Measurements from ENCODE around the gene TENT4B. TPM values are rescaled to one million over a fixed set of nuclear protein-coding genes. Genes with fewer than 3 reads are reported as not detected.

The TENT4B gene
- total RNA-seq, 1 donor from 2014 or later: 15.2 TPM

DNA sequence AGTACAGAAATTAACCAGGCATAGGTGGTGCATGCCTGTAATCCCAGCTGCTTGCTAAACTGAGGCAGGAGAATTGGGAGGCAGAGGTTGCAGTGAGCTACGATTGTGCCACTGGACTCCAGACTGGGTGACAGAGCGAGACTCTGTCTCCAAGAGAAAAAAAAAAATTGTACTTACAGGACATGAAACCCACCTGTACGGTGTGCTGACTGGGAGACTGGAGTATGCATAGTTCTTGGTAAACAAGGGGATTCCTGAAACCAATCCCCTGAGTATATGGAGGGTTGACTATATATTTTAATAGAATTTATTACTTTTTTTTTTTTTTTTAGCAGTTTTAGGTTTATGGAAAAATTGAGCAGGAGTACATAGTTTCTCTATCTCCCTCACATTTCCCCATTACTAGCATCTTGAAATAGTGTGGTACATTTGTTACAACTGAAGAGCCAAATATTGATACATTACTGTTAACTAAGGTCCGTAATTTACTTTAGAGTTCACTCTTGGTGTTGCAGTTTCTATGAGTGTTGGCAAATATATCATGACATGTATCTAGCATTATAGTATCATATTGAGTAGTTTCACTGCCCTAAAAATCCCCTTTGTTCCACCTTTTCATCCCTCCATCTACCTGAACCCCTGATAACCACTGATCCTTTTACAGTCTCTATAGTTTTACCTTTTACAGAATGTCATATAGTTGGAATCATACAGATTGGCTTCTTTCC is 19.3 kb downstream of the TENT4B start:
- Histone ChIP-seq H3K4me3 (no peak overlapping the region), H4K20me1 (ENCODE audit: low read depth) (peaks cover 8% of the 10 kb centered on the region), H3K27me3 (no peaks in the 10 kb centered on the region), H2AFZ (replicated peaks) (no peak overlapping the region), H3K27ac (no peak overlapping the region), H3F3A (ENCODE audit: low read depth) (no peaks in the 10 kb centered on the region), H3K36me3 (no peaks in the 10 kb centered on the region), H3K79me2 (ENCODE audit: low read depth) (peaks cover 84% of the 10 kb centered on the region), H3K9ac (no peak overlapping the region), H3K4me2 (no peak overlapping the region), H3K4me1 (peaks cover 6% of the 10 kb centered on the region), H3K9me3 (ENCODE audit: low read depth) (no peaks in the 10 kb centered on the region)
- Mint-ChIP-seq H3K9me3 (peaks cover 3% of the 10 kb centered on the region), H3K27ac (no peak overlapping the region), H3K27me3 (ENCODE audit: insufficient read depth, low read depth) (no peaks in the 10 kb centered on the region), H3K4me3 (no peak overlapping the region), H3K4me1 (peaks cover 6% of the 10 kb centered on the region), H3K36me3 (peaks cover 14% of the 10 kb centered on the region)
- TF ChIP-seq, protein P1, sequence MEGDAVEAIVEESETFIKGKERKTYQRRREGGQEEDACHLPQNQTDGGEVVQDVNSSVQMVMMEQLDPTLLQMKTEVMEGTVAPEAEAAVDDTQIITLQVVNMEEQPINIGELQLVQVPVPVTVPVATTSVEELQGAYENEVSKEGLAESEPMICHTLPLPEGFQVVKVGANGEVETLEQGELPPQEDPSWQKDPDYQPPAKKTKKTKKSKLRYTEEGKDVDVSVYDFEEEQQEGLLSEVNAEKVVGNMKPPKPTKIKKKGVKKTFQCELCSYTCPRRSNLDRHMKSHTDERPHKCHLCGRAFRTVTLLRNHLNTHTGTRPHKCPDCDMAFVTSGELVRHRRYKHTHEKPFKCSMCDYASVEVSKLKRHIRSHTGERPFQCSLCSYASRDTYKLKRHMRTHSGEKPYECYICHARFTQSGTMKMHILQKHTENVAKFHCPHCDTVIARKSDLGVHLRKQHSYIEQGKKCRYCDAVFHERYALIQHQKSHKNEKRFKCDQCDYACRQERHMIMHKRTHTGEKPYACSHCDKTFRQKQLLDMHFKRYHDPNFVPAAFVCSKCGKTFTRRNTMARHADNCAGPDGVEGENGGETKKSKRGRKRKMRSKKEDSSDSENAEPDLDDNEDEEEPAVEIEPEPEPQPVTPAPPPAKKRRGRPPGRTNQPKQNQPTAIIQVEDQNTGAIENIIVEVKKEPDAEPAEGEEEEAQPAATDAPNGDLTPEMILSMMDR (IDR thresholded peaks at IDR 0.05): no peak
- TF ChIP-seq EZH2phosphoT487 (IDR thresholded peaks at IDR 0.05): no peak
- TF ChIP-seq EZH2 (IDR thresholded peaks at IDR 0.05): no peak
- no peak for DNase-seq (ENCODE audit: low spot score)

DNA sequence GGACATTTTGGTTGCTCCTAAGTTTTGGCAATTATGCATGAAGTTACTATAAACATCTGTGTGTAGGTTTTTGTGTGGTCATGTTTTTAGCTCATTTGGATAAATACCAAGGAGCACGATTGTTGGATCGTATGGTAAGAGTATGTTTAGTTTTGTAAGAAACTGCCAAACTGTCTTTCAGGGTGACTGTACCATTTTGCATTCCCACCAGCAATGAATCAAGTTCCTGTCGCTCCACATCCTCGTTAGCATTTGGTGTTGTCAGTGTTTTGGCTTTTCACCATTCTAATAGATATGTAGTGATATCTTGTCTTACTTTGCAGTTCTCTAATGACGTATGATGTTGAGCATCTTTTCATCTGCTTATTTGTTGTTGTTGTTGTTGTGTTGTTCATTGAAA is 20.2 kb downstream of the TENT4B start:
- H3K27me3 ChIP-seq: no peaks in the 10 kb centered on the region
- peaks cover 91% of the 10 kb centered on the region for H3K79me2 ChIP-seq (ENCODE audit: low read depth)
- H3K4me3 ChIP-seq: no peak overlapping the region
- Mint-ChIP-seq H3K36me3 (peaks cover 14% of the 10 kb centered on the region), H3K27ac (no peak overlapping the region), H3K4me3 (no peak overlapping the region), H3K4me1 (peaks cover 3% of the 10 kb centered on the region), H3K27me3 (ENCODE audit: insufficient read depth, low read depth) (no peaks in the 10 kb centered on the region), H3K9me3 (peaks cover 5% of the 10 kb centered on the region)
- H2AFZ ChIP-seq (replicated peaks): no peak overlapping the region
- no peak overlapping the region for H3K4me2 ChIP-seq
- H3K36me3 ChIP-seq: no peaks in the 10 kb centered on the region
- peaks cover 8% of the 10 kb centered on the region for H4K20me1 ChIP-seq (ENCODE audit: low read depth)
- DNase-seq (ENCODE audit: low spot score): no peak
- no peak overlapping the region for H3K9ac ChIP-seq
- H3F3A ChIP-seq (ENCODE audit: low read depth): no peaks in the 10 kb centered on the region
- no peak overlapping the region for H3K27ac ChIP-seq
- H3K9me3 ChIP-seq (ENCODE audit: low read depth): no peaks in the 10 kb centered on the region
- TF ChIP-seq EZH2 (IDR thresholded peaks at IDR 0.05): no peak
- TF ChIP-seq, protein P1 (IDR thresholded peaks at IDR 0.05): no peak
- no peak for TF ChIP-seq EZH2phosphoT487 (IDR thresholded peaks at IDR 0.05)
- peaks cover 6% of the 10 kb centered on the region for H3K4me1 ChIP-seq

- no peaks in the 10 kb centered on the region for H3K9me3 ChIP-seq (ENCODE audit: low read depth)
- Mint-ChIP-seq H3K27ac (no peak overlapping the region), H3K4me1 (no peaks in the 10 kb centered on the region), H3K9me3 (peaks cover 5% of the 10 kb centered on the region), H3K4me3 (no peak overlapping the region), H3K36me3 (peaks cover 12% of the 10 kb centered on the region), H3K27me3 (ENCODE audit: insufficient read depth, low read depth) (no peaks in the 10 kb centered on the region)
- peaks cover 60% of the 10 kb centered on the region for H3K79me2 ChIP-seq (ENCODE audit: low read depth)
- no peak overlapping the region for H3K9ac ChIP-seq
- no peak overlapping the region for H3K4me2 ChIP-seq
- H3K4me3 ChIP-seq: no peak overlapping the region
- TF ChIP-seq EZH2 (IDR thresholded peaks at IDR 0.05) (no peak), EZH2phosphoT487 (IDR thresholded peaks at IDR 0.05) (no peak)
- TF ChIP-seq, protein P1 (IDR thresholded peaks at IDR 0.05): no peak
- H3K36me3 ChIP-seq: no peaks in the 10 kb centered on the region
- no peaks in the 10 kb centered on the region for H3K27me3 ChIP-seq
- DNase-seq (ENCODE audit: low spot score): no peak
- no peaks in the 10 kb centered on the region for H3K4me1 ChIP-seq
- H2AFZ ChIP-seq (replicated peaks): no peak overlapping the region
- peaks cover 11% of the 10 kb centered on the region for H4K20me1 ChIP-seq (ENCODE audit: low read depth)
- no peaks in the 10 kb centered on the region for H3F3A ChIP-seq (ENCODE audit: low read depth)
- no peak overlapping the region for H3K27ac ChIP-seq
Measured at GRCh38 chr16:50178491-50178941, 25.4 kb downstream of the TENT4B start.

All from neural progenitor cell (in vitro differentiated cells).